Stimulated activated CD4-positive, alpha-beta T cell treated with anti-CD3 and anti-CD28 coated beads, Interleukin-1b, Interleukin-23, amount 100 ng/mL, for 4 hours (primary cell): Measurements from ENCODE around the gene INPP5A.
A peak's percentile ranks its signal among the peaks of the same experiment; 100 is the strongest.

Source experiments
- DNase-seq, 2 donors: peaks; one replicate each; pipeline ENCODE4 v3.0.0-alpha.2; 2020; ENCODE audit warnings: low read depth in 2 of 2

The INPP5A gene

GRCh38 chr10:132611026-132611910 lies 73.7 kb downstream of the INPP5A start:
- DNase-seq = no peak

GRCh38 chr10:132611986-132612385 lies 74.4 kb downstream of the INPP5A start:
- no peak for DNase-seq

GRCh38 chr10:132612571-132613504 lies 75.3 kb downstream of the INPP5A start:
- no peak for DNase-seq

- DNase-seq = no peak
Measured at GRCh38 chr10:132613566-132614348, 76.2 kb downstream of the INPP5A start.

GRCh38 chr10:132614431-132615340 lies 77.1 kb downstream of the INPP5A start:
- no peak for DNase-seq

- no peak for DNase-seq
Measured at GRCh38 chr10:132615341-132616169, 78.0 kb downstream of the INPP5A start.

GRCh38 chr10:132616170-132616995 lies 78.8 kb downstream of the INPP5A start:
- peak in 1 of 2 donors; percentile 27 for DNase-seq

GRCh38 chr10:132616996-132617736 lies 79.6 kb downstream of the INPP5A start:
- no peak for DNase-seq

GRCh38 chr10:132617737-132618052 lies 80.1 kb downstream of the INPP5A start:
- DNase-seq = no peak

- DNase-seq = no peak
Measured at GRCh38 chr10:132618158-132618919, 80.8 kb downstream of the INPP5A start.

GRCh38 chr10:132619927-132620326 lies 82.3 kb downstream of the INPP5A start:
- DNase-seq = no peak

GRCh38 chr10:132624061-132624846 lies 86.7 kb downstream of the INPP5A start:
- no peak for DNase-seq

GRCh38 chr10:132624847-132625471 lies 87.4 kb downstream of the INPP5A start:
- DNase-seq = no peak

GRCh38 chr10:132626019-132626760 lies 88.6 kb downstream of the INPP5A start:
- DNase-seq = no peak
